ENCODE measurements around the gene ABTB1. TPM values are rescaled to one million over a fixed set of nuclear protein-coding genes. Genes with fewer than 3 reads are reported as not detected.

ABTB1 gene
- total RNA-seq, 1 experiment from 2014 or later: 27.2 TPM

DNA sequence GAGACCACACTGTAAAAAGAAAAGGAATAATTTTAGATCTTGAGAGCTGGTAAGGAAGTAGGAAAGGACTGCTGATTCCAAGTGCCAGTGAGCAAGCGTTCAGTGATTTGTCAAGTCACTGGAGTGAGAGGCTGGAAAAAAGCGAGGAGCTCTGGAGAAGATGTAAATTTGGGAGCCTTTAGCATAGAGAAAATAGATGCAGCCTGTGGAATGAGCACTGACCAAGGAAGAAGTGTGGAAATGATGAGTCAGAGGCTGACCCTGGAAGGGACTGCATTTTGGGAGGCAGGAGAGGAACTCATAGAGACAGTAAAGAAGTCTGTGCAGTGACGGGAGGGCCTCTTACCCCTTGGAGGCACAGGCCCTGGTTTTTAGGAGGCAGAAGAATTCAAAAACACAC, 17.1 kb upstream of the ABTB1 start:
- Mint-ChIP-seq H3K27ac (ENCODE audit: unreplicated experiment) (no peak overlapping the region), H3K4me3 (ENCODE audit: low read depth, unreplicated experiment) (no peak overlapping the region), H3K27me3 (ENCODE audit: unreplicated experiment) (no peaks in the 10 kb centered on the region), H3K4me1 (ENCODE audit: low read depth, unreplicated experiment) (no peaks in the 10 kb centered on the region), H3K9me3 (ENCODE audit: low read depth, unreplicated experiment) (no peaks in the 10 kb centered on the region), H3K36me3 (ENCODE audit: insufficient read depth, unreplicated experiment) (no peaks in the 10 kb centered on the region)
- intact Hi-C loops (cut with micrococcal nuclease; ENCODE audit: unreplicated experiment): no loop called here
- CTCF ChIA-PET: interaction anchor here (1.2 to 1.4 kb wide), 2 partner anchors 28 to 292 kb away, joined by 3 read pairs; no protein-coding TSS in a partner anchor
- TF ChIP-seq, protein P1, sequence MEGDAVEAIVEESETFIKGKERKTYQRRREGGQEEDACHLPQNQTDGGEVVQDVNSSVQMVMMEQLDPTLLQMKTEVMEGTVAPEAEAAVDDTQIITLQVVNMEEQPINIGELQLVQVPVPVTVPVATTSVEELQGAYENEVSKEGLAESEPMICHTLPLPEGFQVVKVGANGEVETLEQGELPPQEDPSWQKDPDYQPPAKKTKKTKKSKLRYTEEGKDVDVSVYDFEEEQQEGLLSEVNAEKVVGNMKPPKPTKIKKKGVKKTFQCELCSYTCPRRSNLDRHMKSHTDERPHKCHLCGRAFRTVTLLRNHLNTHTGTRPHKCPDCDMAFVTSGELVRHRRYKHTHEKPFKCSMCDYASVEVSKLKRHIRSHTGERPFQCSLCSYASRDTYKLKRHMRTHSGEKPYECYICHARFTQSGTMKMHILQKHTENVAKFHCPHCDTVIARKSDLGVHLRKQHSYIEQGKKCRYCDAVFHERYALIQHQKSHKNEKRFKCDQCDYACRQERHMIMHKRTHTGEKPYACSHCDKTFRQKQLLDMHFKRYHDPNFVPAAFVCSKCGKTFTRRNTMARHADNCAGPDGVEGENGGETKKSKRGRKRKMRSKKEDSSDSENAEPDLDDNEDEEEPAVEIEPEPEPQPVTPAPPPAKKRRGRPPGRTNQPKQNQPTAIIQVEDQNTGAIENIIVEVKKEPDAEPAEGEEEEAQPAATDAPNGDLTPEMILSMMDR (IDR thresholded peaks at IDR 0.05; ENCODE audit: unreplicated experiment): no peak
- DNase-seq: no peak
- BruUV-seq (replicated peaks): no TSS peak

DNA sequence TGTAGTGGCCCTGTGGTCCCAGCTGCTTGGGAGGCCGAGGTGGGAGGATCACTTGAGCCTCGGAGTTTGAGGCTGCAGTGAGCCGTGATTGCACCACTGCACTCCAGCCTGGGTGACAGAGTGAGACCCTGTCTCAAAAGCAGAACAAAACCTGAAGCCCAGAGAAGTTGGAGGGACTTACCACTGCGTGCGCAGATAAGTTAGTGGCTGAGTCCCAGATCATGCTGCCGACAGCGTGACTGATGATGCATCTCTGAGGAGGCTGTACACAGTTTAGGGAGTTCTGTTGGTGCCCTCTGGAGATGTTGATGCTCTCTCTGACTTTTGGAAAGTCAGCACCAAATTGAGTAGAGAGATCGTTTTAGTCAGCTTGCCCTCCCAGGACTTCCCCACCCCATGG, 15.8 kb upstream of the ABTB1 start:
- H3K9me3 Mint-ChIP-seq (ENCODE audit: low read depth, unreplicated experiment): no peaks in the 10 kb centered on the region
- no peak overlapping the region for H3K4me3 Mint-ChIP-seq (ENCODE audit: low read depth, unreplicated experiment)
- H3K36me3 Mint-ChIP-seq (ENCODE audit: insufficient read depth, unreplicated experiment): no peaks in the 10 kb centered on the region
- H3K27me3 Mint-ChIP-seq (ENCODE audit: unreplicated experiment): no peaks in the 10 kb centered on the region
- CTCF ChIA-PET: interaction anchor here (0.6 to 1.2 kb wide), 4 partner anchors 36 to 423 kb away, joined by 3 to 4 read pairs (median 3); no protein-coding TSS in a partner anchor
- no peak for DNase-seq
- H3K4me1 Mint-ChIP-seq (ENCODE audit: low read depth, unreplicated experiment): no peaks in the 10 kb centered on the region
- no peak overlapping the region for H3K27ac Mint-ChIP-seq (ENCODE audit: unreplicated experiment)
- no TSS peak for BruUV-seq (replicated peaks)
- intact Hi-C loops (cut with micrococcal nuclease; ENCODE audit: unreplicated experiment): no loop called here
- TF ChIP-seq, protein P1 (IDR thresholded peaks at IDR 0.05; ENCODE audit: unreplicated experiment): no peak

DNA sequence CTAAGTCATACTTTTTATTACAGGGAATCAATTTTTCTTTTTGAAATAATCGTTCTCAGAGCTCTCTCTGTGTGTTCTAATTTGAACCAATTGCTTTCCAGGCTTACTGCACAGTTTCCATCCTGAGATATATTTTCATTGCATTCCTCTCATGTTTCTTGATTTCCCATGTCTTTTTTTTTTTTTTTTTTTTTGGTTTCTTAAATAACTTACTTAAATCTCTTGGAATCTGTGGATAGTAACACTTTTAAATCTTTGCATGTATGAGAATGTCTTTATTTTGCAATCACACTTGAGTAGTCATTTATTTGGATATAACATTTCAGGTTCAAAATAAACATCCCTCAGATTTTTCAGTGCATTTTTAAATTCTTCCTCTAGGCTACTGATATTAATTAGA, 14.5 kb upstream of the ABTB1 start:
- no peak overlapping the region for H3K27ac Mint-ChIP-seq (ENCODE audit: unreplicated experiment)
- BruUV-seq (replicated peaks): no TSS peak
- no peak for DNase-seq
- no peaks in the 10 kb centered on the region for H3K4me1 Mint-ChIP-seq (ENCODE audit: low read depth, unreplicated experiment)
- H3K27me3 Mint-ChIP-seq (ENCODE audit: unreplicated experiment): no peaks in the 10 kb centered on the region
- no peak overlapping the region for H3K4me3 Mint-ChIP-seq (ENCODE audit: low read depth, unreplicated experiment)
- TF ChIP-seq, protein P1 (IDR thresholded peaks at IDR 0.05; ENCODE audit: unreplicated experiment): no peak
- CTCF ChIA-PET: interaction anchor here (0.7 kb wide), 4 partner anchors 168 to 324 kb away, joined by 3 to 7 read pairs (median 5); no protein-coding TSS in a partner anchor
- no peaks in the 10 kb centered on the region for H3K36me3 Mint-ChIP-seq (ENCODE audit: insufficient read depth, unreplicated experiment)
- intact Hi-C loops (cut with micrococcal nuclease; ENCODE audit: unreplicated experiment): no loop called here
- no peaks in the 10 kb centered on the region for H3K9me3 Mint-ChIP-seq (ENCODE audit: low read depth, unreplicated experiment)

DNA sequence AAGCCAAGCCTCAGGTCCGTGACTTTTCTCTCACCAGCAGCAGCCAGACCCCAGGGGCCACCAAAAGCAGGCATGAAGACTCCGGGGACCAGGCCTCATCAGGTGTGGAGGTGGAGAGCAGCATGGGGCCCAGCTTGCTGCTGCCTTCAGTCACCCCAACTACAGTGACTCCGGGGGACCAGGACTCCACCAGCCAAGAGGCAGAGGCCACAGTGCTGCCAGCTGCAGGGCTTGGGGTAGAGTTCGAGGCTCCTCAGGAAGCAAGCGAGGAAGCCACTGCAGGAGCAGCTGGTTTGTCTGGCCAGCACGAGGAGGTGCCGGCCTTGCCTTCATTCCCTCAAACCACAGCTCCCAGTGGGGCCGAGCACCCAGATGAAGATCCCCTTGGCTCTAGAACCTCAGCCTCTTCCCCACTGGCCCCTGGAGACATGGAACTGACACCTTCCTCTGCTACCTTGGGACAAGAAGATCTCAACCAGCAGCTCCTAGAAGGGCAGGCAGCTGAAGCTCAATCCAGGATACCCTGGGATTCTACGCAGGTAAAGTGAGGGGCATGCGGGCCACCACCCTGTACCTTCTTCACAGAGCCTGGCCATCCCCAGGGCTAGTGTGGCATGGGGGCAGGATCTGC, 12.0 kb upstream of the ABTB1 start:
- Mint-ChIP-seq H3K4me1 (ENCODE audit: low read depth, unreplicated experiment) (no peaks in the 10 kb centered on the region), H3K27me3 (ENCODE audit: unreplicated experiment) (no peaks in the 10 kb centered on the region), H3K36me3 (ENCODE audit: insufficient read depth, unreplicated experiment) (no peaks in the 10 kb centered on the region), H3K27ac (ENCODE audit: unreplicated experiment) (no peak overlapping the region), H3K9me3 (ENCODE audit: low read depth, unreplicated experiment) (no peaks in the 10 kb centered on the region), H3K4me3 (ENCODE audit: low read depth, unreplicated experiment) (no peak overlapping the region)
- DNase-seq: no peak
- CTCF ChIA-PET: interaction anchor here (1.6 kb wide), 1 partner anchor 11 kb away, joined by 3 read pairs; no protein-coding TSS in a partner anchor
- BruUV-seq (replicated peaks): no TSS peak
- intact Hi-C loops (cut with micrococcal nuclease; ENCODE audit: unreplicated experiment): no loop called here
- TF ChIP-seq, protein P1 (IDR thresholded peaks at IDR 0.05; ENCODE audit: unreplicated experiment): no peak
